SK-N-SH (cell line): ENCODE results near the gene AHRR.
"Not testable (repeated sequence)": the region's sequence is repeated elsewhere in the genome, so short reads cannot be mapped to it uniquely, and the experiment has no call there.

Experiments used
- CTCF ChIP-seq: fragments of 200-600 bp; sonication (generic); IDR thresholded peaks from 2 replicates; pipeline ENCODE4 v1.6.1; 2017; ENCODE audit warnings: antibody characterized with exemption, mild to moderate bottlenecking, moderate library complexity
- GABPA ChIP-seq: IDR thresholded peaks from 2 replicates; pipeline ENCODE4 v1.4.0; 2012; ENCODE audit warnings: low read depth, mild to moderate bottlenecking
- JUND ChIP-seq: IDR thresholded peaks from 2 replicates; pipeline ENCODE4 v1.4.0; 2012
- MAX ChIP-seq: IDR thresholded peaks from 2 replicates; pipeline ENCODE4 v1.4.0; 2012; ENCODE audit warnings: low read depth
- PBX3 ChIP-seq: IDR thresholded peaks from 2 replicates; pipeline ENCODE4; 2012

GRCh38 chr5:414991-415927 is 93.7 kb downstream of the AHRR start:
- TF ChIP-seq GABPA, CTCF, JUND, MAX, PBX3: not testable (repeated sequence)
